Activated CD4-positive, CD25-positive, alpha-beta regulatory T cell treated with anti-CD3 and anti-CD28 coated beads, Interleukin-2, amount 50 U/mL, for 16 hours (primary cell): ENCODE data around the gene KIF5C.

ENCODE experiments used
- DNase-seq: peaks from one replicate; pipeline ENCODE4 v3.0.0-alpha.2; 2020; ENCODE audit warnings: low read depth, low spot score

The KIF5C gene

DNA sequence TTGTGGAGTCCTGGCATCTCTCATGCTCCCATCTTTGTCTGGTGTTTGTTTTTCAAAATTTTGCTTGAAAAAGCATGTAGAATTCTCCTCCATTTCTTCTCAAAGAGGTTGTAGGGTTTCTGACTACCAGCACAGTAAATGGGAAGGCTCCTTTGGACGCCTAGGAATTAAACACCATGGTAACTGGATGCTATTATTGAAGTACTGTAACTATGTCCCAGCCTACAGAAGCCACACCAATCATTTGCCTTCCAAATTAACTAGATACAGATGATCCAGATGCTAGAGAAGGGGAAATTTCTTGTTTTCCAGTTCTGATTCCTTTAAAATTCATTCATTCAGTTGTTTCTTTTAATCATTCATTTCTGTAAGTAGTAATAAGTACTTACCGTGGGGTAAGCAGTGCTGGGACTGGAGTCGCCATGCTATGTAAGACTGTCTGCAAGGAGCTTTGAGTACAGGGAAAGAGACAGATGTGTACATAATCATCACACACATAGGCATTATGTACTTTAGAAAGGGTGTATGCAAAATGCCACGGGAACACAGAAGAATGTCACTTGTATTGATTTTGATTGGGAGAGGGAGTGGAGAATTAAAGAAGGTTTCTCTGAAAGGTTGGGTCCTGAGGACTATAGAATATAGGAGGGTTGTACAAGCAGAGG lies 49.6 kb downstream of the KIF5C start:
- DNase-seq = no peak

DNA sequence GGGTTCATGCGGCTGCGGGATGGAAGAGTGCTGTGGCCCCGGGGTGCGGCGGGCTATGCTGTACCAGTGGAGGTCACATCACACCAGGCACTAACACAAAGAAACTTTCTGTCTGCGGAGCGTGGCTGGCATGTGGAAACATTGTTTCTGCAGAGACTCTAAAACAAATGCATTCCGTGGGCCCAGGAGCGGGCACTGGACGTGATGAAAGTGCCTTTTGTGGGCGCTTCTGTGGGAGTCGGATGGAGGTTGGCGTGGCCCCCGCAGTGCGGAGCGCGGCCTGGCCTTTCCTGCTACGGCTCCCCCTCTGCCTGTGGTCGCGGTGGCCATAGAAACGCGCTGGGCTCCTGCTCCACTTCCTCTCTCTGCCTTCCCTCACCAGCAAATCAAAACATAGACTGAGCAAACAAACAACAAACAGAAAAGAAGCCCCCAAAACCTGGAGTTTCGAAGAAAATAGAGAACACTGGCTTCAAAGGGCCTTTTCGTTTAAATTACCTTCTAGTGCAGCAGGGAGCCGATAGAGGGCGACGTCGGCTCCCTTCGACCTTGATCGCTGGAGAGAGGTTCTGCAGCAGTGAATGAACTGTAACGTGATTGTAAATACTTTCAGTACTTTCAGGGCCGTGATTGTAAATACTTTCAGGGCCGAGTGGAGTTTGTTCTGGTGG lies 51.4 kb downstream of the KIF5C start:
- no peak for DNase-seq

DNA sequence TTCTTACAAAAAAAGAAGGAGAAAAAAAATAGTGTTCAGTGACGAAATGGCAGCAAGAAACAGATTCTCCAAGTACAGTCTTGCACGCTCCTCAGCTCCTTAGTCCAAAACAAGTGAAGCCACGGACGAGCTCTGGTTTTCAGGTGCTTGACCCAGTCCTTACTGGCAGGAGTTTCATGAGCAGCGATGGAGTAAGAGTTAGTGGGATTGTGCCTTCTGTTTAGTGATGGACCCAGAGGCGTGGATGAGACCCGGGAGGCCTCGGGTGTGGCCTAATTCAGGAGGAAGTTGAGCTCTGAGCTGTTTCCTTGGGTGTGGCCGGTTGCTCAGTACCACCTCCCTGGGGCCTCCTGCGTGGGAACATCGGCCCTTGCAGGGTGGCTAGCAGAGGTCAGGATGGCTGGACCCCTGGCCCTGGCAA lies 52.0 kb downstream of the KIF5C start:
- DNase-seq = no peak

DNA sequence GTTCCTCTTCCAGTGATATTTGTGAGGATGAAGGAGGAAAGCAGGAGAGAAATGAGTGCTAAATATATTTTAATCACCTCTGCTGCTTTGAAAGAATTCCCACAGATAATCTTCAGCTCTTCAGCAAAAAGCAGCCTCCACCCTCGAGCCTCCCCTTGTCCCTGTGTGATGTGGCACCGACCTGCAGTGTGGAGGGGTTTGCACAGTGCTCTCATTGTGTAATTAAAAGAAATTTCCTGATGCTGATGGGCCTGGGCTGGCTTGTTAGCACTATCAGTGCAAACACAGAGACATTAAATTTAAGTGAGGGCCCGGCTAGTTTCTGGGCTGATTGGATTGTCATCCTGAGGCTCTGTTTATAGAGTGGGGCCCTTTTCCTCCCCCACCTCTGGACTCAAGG lies 53.4 kb downstream of the KIF5C start:
- no peak for DNase-seq

DNA sequence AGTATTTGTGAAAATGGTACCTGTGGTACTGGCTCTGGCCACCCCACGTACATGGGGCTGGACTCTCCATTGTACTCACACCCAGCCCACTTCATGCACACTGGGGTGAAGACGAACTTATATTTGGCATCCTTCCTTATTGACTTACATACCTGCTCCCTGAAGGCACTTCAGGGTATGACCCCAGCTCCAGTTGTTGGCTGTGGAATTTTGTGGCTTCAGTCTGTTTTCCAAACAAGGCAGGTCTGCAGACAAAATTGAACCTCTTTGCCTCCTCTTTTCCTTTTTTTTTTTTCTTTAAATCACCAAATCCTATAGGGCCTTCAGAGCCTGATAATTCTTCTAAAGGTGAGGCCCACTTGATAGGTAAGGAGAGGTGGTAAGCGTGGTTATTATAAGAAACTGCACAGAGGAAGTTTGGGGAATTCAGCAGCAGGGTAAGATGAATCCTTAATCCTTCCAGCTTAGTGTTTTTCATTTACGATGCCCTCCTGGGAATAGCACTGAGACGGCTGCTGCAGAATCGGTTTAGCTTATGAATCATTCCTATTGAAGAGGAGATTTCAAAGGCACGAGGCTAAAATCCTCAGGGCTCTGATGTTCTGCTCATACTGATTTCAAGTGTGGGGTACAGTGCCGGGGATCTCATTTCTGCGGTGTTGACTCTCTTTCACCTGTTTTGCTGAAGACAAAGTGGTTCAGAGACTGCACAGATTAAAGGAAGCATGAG lies 55.2 kb downstream of the KIF5C start:
- no peak for DNase-seq

DNA sequence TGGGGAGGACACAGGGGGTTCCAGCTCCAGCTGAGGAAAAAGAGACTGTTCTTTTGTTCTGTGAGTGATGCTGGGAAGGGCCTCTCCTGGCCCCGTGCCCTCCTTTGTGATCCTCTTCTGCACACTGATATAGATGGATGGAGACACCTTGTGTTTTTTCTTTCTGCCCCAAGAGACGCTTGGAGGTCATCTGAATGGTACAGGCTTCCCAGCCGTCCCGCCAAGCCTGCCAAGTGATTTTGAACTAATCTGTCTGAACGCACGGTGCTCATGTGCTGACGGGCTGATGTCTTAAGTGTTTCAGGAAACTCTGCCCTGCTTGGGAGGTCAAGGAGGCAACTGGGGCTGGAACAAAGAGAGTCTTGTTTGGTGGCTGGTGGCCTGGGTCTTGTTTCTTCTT lies 57.5 kb downstream of the KIF5C start:
- DNase-seq = no peak

DNA sequence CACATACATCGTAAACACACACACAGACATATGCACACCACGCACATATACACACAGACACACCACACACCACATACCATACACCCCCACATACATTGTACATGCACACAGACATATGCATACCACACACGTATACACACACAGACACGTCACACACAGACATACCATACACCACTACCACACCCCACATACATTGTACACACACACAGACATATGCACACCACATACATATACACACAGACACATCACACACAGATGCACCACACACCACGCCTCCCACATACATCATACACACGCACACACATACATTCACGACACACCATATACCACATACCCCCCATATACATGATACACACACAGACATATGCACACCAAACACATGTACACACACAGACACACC lies 58.4 kb downstream of the KIF5C start:
- no peak for DNase-seq

DNA sequence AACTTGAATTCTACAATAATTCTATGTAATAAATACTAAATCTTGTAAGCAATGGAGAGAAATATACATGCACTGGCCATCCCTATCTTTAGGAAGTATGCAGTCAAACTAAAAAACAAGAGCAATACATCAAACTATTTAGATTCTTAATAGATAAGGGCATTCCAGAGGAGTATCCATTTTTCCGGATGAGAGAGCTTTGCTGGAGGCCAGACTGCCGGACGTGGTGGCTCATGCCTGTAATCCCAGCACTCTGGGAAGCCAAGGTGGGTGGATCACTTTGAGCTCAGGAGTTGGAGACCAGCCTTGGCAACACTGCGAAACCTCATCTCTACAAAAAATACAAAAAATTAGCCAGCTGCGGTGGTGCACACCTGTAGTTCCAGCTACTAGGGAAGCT lies 60.8 kb downstream of the KIF5C start:
- DNase-seq = no peak

DNA sequence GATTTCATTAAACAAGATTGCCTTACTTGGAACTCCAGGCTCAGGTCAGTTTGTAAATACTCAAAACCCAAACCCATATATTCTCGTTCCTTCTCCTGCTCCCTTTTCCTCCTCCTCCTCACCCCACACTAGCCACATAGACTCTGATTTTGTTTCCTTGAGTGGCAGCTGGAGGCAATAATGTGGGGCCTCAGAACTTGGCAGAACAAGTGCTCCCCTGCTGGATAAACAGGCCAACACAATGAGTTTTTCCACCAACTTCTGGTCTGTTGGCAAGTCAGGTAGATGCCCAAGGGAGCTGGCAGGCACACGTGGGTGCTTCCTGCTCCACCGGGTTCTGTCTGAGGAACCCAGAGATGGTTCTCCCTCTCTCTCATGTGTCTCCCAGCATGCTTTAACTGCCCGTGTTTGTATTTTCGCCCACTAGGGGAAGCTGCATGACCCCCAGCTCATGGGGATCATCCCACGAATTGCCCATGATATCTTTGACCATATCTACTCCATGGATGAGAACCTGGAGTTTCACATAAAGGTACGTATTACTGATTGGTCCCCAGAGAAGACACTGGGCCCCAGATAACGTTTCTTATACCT lies 61.9 kb downstream of the KIF5C start:
- no peak for DNase-seq

DNA sequence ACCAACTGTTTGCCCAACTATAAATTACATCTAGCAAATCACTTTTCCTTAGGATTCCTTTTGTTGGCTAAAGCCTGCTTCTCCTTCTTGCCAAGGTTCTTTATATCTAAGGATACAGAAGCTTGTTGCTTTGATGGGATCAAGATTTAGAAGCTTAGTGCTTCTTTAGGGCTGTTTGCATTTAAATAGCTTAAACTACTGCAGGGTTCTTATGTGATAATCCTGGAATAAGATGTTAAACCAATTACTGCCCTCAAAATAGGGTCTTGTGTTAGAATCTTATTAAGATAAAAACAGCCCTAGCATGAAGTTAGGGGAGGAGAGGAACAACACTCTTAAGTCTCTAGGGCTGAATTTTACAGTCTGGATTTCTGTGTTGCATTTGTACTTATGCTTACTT lies 64.2 kb downstream of the KIF5C start:
- no peak for DNase-seq

DNA sequence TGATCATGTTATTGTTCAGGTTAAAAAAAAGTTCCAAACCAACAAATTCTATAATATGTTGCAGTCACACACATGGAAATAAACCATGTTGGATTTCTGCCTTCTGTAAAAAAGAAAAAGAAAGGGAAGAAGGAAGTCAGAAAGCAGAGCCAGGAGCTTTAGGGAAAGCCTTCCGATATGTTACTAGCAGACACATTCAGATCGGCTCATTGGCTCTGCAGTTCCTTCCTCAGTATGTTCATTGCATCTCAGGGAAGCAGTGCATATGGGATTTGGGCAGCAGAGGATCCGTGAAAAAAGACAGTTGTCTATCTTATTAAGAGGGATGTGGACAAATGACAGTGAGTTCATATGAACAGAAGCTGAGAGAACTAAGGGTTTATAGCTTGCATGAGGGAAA lies 68.1 kb downstream of the KIF5C start:
- no peak for DNase-seq

DNA sequence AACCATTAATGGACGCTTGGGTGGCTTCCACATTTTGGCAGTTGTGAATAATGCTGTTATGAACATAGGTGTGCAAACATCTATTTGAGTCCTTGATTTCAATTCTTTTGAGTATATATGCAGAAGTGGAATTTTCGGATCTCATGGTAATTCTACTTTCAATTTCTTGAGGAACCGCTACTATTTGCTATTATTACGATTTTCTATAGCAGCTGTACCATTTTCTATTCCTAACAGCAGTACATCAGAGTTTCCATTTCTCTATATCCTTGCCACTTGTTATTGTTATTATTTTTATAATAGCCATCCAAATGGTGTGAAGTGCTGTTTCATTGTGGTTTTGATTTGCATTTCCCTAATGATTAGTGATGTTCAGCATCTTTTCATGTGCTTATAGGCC lies 69.5 kb downstream of the KIF5C start:
- no peak for DNase-seq

DNA sequence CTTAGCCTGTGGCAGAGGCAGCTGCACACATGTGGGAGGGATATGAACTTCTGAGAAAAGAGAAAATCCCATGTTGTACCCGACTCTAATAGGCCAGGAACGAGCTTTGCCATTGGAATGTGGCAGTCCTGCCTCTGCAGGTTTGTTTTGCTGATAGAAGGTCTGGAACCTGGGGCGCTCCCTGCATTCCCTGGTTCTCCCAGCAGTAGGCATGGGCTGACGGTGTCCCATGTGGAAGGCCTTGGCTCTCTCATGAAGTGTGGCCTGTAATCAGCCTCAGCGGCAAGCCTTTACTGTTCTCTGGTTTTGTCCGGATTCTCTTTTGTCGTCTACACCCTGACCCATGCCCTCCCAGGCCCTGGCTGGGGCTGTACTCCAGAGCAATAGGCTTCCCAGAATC lies 72.3 kb downstream of the KIF5C start:
- no peak for DNase-seq

DNA sequence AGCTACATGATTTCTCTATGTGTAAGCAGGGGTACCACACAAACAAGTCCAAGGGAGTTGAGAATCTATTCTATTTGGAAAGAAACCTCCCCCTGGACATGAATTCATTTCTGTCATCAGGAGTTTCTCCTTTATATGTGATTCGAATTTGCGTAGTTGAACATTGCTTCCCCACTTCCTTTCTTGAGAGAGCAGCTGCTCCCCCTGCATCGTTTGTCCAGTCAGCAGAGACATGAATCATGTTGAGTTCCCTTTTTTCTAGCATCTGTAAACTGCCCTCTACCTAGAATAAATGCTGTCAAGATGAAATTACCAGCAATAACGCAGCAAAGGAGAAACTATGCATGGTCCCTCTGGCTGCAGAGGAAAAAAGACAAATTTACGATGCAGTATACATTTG lies 73.8 kb downstream of the KIF5C start:
- DNase-seq = no peak

DNA sequence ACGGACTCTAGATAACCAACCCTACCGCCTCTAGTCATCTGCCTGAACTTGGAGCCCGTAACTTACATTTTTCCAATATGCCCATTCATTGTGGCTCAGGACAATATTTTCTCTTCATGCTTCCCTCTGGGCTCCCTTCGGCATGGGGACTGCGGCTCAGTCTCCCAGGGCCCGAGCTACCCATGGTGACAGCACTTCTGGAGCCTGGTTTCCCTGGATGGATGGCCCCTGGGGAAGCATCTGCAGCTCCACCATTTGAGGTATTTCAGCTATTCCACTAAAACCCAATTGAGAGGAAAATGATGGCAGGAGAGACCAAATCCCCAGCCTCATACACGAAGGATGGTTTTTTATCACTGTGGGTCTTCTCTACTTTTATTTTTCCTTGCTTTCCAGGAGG lies 74.3 kb downstream of the KIF5C start:
- DNase-seq = no peak

DNA sequence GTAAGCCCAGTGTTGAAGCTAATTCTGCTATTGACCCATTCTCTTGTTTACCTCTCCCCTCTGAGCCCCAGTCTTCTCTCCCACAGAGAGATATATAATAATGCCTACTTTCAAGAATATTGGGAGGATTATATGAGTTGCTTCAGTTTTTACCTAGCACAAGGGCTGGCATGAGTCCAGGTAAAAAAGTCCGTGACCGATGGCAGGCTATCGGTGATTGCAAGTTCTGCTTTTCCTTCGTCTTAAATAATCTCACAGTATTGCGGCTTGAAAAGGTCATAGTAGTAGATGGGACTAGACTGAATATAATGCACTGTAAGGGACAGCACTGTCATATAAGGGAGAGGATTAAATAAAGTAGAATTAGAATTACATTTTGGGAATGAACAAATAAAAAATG lies 77.6 kb downstream of the KIF5C start:
- no peak for DNase-seq

DNA sequence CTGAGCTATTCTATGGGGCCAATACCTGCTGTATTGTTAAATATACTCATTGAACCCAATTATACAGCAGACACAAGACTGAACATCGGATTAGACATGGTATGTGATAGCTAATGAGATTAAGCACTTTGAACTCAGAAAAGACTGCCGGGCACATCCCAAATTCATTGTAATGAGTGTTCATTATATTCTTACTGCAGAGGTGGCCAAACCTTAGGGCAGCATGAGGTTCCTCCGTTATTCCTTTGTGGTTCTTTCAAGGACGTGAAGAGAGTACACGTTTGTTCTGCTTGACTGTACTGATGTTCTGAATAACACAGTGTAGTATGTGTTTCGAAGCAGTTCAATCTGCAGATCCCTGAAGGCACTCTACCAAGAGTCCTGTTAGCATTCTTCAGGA lies 78.4 kb downstream of the KIF5C start:
- DNase-seq = no peak

DNA sequence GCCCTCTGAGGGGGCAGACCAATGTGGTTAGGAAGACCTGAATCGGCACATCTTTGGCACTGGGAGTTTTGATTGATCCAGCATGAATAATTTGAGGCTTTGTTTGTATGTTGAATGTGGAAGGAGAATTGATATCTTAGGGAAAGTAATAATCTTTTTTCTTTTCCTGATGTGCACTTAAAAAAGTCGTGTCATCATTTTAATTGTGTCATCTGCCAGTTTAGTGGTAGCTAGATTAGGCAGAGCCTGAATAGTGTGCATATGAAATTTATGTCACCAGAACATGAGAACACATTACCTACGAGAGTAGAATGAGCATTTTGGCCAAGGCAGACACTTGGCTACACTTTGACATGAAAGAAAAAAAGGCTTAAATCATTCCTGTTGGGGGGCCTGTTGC lies 79.5 kb downstream of the KIF5C start:
- no peak for DNase-seq

DNA sequence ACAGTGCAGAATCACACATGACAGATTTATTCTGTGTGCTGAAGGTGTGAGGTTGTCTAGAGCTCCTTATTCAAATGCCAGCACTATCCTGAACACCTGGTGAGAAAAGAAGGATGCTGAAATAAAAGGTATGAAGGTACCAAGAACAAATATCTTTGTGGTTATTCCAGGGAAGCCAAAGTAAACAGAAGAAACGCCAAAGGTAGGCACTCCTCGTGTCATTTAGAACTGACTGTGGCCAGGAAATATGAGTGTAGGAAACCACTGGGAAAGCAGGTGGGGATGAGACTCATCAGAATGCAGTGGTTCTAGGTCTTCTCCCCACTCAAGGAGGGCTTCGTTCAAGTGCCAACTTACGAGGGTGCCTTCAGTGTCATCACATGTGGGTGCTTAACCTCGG lies 80.8 kb downstream of the KIF5C start:
- no peak for DNase-seq

DNA sequence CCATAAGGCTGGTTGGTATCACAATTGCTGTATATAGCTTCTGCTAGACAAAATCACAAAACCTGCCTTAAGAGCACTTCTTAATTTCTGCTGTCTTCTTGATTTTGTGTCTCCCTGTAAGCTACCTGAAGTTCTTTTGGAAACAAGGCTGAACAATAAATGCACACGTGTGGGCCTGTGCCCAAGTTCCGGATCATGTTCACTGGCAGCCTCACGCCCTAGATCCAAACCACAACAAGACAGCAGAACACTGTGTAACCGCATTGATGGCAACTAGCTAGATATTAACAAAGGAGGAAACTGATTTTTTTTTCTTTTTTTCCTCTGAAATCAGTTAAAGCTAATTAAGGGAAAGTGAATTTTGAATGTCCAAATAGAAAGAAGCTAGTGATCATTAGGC lies 82.0 kb downstream of the KIF5C start:
- no peak for DNase-seq

DNA sequence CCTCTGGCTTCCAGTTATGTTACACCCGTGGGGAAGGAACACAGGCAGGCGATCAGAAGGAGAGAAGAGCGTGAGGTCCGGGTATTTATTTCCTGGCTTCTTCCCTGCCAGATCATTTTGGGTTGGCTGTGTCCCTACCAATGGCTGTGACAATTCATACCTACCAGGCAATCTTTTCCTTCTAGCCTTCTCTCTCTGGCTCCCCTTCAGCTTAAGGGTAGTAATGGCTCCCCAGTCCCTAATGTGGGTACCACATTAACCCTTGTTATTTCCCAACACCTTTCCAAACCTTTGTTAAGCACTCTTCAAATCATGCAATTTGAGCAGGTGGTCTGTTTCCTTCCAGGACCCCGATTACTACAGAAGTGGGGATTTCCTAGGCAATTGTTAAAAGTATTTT lies 84.7 kb downstream of the KIF5C start:
- no peak for DNase-seq

DNA sequence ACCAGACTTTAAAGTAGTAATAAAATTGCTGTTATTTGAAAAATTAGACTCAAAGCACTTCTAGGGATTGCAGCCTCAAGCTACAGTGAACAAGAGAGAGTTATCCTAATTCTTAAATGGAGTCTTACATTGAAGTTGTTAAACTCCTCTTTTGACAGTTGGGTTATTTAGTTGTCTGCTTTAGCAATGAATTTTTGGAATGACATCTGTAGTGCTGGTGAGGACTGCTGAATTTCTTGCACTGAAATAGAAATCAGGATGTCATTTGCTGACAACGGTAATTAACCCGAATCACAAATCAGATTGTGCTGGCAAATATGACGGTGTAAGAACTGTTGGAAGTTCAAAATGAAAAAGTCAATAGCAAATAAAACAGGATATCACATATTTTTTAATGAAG lies 85.5 kb downstream of the KIF5C start:
- DNase-seq = no peak

DNA sequence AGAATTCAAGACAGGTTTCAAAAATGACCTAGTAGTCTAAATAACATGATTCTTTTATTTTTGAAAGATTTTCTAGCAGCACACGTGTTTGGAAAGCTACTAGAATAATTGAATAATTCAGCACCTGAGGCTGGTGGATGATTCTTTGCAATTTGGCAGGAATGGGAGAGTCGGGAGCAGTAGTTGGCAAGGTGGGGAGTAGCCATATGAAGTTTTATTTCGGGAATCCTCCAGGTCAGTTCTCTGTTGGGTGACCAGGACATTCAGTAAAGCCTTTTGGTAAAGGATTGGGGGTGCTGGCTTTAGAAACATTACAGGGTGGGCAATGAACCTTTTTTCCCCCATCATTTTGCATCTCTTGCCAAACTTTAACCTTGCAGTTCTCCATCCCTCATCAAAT lies 88.4 kb downstream of the KIF5C start:
- no peak for DNase-seq
